RWPE1 (cell line): ENCODE results near the gene GALNTL6.

Experiments
- CTCF ChIA-PET: fragments of 350-600 bp; sonication (Branson Sonifier 250); formaldehyde crosslinking; extraction: SDS; loops from one replicate; lab custom pipeline; 2021; lab: Yijun Ruan, JAX
- POLR2A ChIA-PET: fragments of 400-600 bp; formaldehyde crosslinking; extraction: SDS; loops from one replicate; lab custom pipeline; 2020; ENCODE audit warnings: antibody characterized with exemption; ENCODE audit not compliant: low non-redundant PET; lab: Yijun Ruan, JAX
- DNase-seq: peaks from one replicate; pipeline ENCODE4 v3.0.0; 2012; ENCODE audit warnings: low spot score
- H3K27ac ChIP-seq: fragments of 450-650 bp; 2 replicates; pipeline ENCODE4 v1.5.1; 2017
- TF ChIP-seq, protein P1 (sequence below): fragments of 450-650 bp; conservative IDR thresholded peaks from 2 replicates; pipeline ENCODE4 v1.5.1; 2017; ENCODE audit warnings: low read depth, mild to moderate bottlenecking

GALNTL6 gene

DNA sequence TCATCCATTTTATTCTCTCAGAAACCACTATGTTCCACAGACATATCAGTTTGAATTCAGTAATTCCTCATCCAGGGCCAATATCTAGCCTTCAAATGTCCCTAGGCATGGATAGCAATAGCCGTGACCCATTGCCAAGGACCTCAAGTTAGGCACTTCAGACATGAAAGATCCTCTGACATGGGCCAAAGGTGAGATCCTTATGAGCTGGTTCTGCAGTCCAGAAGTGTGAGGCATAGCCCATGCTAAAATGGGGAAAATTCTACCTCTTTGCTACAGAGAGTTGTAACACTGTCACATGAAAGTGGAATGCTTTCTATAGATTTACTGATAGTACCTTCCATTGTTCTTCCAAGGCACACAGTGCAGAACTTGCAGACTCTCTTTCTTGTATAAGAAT, 1005.7 kb downstream of the GALNTL6 start:
- no peak overlapping the region for H3K27ac ChIP-seq
- DNase-seq = no peak
- TF ChIP-seq, protein P1, sequence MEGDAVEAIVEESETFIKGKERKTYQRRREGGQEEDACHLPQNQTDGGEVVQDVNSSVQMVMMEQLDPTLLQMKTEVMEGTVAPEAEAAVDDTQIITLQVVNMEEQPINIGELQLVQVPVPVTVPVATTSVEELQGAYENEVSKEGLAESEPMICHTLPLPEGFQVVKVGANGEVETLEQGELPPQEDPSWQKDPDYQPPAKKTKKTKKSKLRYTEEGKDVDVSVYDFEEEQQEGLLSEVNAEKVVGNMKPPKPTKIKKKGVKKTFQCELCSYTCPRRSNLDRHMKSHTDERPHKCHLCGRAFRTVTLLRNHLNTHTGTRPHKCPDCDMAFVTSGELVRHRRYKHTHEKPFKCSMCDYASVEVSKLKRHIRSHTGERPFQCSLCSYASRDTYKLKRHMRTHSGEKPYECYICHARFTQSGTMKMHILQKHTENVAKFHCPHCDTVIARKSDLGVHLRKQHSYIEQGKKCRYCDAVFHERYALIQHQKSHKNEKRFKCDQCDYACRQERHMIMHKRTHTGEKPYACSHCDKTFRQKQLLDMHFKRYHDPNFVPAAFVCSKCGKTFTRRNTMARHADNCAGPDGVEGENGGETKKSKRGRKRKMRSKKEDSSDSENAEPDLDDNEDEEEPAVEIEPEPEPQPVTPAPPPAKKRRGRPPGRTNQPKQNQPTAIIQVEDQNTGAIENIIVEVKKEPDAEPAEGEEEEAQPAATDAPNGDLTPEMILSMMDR = no peak
- ChIA-PET POLR2A (no interaction called here), CTCF (interaction anchor here (0.6 to 0.7 kb wide), 2 partner anchors 11 to 265 kb away, joined by 4 to 5 read pairs; no protein-coding TSS in a partner anchor)

GRCh38 chr4:172819353-172819752, 1006.1 kb downstream of the GALNTL6 start:
- no peak overlapping the region for H3K27ac ChIP-seq
- ChIA-PET POLR2A (no interaction called here), CTCF (interaction anchor here (0.6 to 0.7 kb wide), 2 partner anchors 265 to 1852 kb away, joined by 3 to 4 read pairs; no protein-coding TSS in a partner anchor)
- no peak for DNase-seq
- TF ChIP-seq, protein P1 = no peak

GRCh38 chr4:172822331-172822730, 1009.1 kb downstream of the GALNTL6 start:
- DNase-seq = no peak
- H3K27ac ChIP-seq = no peak overlapping the region
- TF ChIP-seq, protein P1 = no peak
- CTCF ChIA-PET = no interaction called here
- POLR2A ChIA-PET = no interaction called here

- TF ChIP-seq, protein P1 = no peak
- DNase-seq = peak; percentile 30
- no peak overlapping the region for H3K27ac ChIP-seq
- POLR2A ChIA-PET = no interaction called here
- CTCF ChIA-PET = no interaction called here
Measured at GRCh38 chr4:172826346-172826745, 1013.1 kb downstream of the GALNTL6 start.

DNA sequence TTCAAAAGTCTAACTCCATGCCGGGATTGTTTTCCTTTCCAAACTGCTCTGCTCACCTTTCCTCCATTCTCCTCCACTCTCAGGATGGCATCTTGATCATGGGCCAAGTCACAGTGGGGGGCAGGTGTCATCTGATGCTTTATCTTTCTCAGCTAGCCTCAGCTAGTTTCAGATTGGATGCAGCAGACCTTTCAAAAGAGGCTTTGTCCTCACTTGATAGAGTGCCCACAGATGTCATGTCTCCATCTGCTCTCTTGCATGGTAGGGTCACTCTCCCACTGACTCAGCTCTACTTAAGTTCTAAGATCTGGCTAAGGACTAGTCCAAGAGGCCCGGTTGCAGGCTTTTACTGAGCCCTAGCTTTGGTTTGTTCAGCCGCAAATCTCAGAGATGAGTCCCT, 1013.7 kb downstream of the GALNTL6 start:
- ChIA-PET CTCF (no interaction called here), POLR2A (no interaction called here)
- DNase-seq = no peak
- no peak overlapping the region for H3K27ac ChIP-seq
- TF ChIP-seq, protein P1 = no peak

GRCh38 chr4:172830295-172830764, 1017.1 kb downstream of the GALNTL6 start:
- TF ChIP-seq, protein P1 = peak; percentile 50; the same call in 1 of the 2 replicates
- peak; percentile 4 for DNase-seq
- ChIA-PET CTCF (interaction anchor here (0.7 kb wide), 1 partner anchor 12 kb away, joined by 5 read pairs; no protein-coding TSS in a partner anchor), POLR2A (no interaction called here)
- H3K27ac ChIP-seq = no peak overlapping the region
